ENCODE results near the gene MYEF2.

DNA sequence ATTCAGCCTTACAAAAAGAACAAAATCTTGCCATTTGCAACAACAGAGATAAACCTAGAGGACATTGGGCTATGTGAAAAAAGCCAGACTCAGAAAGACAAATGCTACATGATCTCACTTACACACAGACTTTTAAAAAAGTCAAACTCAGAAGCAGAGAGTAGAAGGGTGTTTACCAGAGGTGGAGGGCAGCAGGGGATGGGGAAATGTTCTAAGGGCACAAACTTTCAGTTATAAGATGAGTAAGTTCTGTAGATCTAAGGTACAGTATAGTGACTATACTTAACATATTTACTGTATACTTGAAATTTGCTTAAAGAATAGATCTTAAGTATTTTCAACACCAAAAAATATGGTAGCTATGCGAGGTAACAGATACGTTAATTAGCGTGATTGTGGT is 3.0 kb downstream of the MYEF2 start:
- TF ChIP-seq CTCF (IDR thresholded peaks at IDR 0.05) (no peak), POLR2A (IDR thresholded peaks at IDR 0.05) (no peak), EP300 (IDR thresholded peaks at IDR 0.05) (no peak), POLR2AphosphoS5 (IDR thresholded peaks at IDR 0.05) (no peak)
